GM12891 (cell line): Measurements from ENCODE around the gene VWA8.

Experiments used
- PAX5 ChIP-seq: IDR thresholded peaks from 2 replicates; pipeline ENCODE4 v1.6.1; 2011; ENCODE audit warnings: low read length, moderate library complexity, mild to moderate bottlenecking; ENCODE audit not compliant: insufficient read depth, severe bottlenecking
- POLR2A ChIP-seq: IDR thresholded peaks from 2 replicates; pipeline ENCODE4 v1.6.1; 2011; ENCODE audit warnings: low read depth, low read length, control low read depth
- POLR2AphosphoS5 ChIP-seq: IDR thresholded peaks from 2 replicates; pipeline ENCODE4 v1.6.1; 2011; ENCODE audit warnings: low read depth, low read length, control low read depth
- POU2F2 ChIP-seq: IDR thresholded peaks from 2 replicates; pipeline ENCODE4 v1.6.1; 2011; ENCODE audit warnings: low read depth, mild to moderate bottlenecking, control low read depth, low read length, moderate library complexity
- SPI1 ChIP-seq: IDR thresholded peaks from 2 replicates; pipeline ENCODE4 v1.6.1; 2011; ENCODE audit warnings: low read depth, low read length, control low read depth
- TAF1 ChIP-seq: IDR thresholded peaks from 2 replicates; pipeline ENCODE4 v1.6.1; 2011; ENCODE audit warnings: low read depth, low read length, control low read depth

DNA sequence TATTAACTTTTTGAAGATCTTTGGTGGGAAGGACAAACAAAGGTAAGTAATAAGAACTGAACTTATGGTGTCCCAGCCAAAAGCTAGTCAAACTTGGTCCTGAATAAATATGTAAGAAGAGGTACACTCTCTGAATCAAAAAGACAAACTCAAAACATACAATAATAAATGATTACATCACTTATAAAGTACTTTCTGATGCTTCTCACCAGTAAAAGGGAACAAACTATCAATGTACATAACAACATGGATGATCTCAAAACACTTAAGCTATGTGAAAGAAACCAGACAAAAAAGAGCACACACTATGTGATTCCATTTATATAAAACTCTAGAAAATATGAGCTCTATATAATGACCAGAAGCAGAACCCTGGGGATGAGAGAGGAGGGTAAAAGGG, 138.3 kb downstream of the VWA8 start:
- no peak for TF ChIP-seq POLR2AphosphoS5
- no peak for TF ChIP-seq TAF1
- no peak for TF ChIP-seq POLR2A
- no peak for TF ChIP-seq PAX5
- TF ChIP-seq POU2F2 = no peak
- TF ChIP-seq SPI1 = no peak
